Measurements from ENCODE around the gene ZNF428. TPM values are rescaled to one million over a fixed set of nuclear protein-coding genes. Genes with fewer than 3 reads are reported as not detected.

Gene ZNF428
- polyA plus RNA-seq, 3 donors: 3.8 to 5.6 (median 3.9) TPM

DNA sequence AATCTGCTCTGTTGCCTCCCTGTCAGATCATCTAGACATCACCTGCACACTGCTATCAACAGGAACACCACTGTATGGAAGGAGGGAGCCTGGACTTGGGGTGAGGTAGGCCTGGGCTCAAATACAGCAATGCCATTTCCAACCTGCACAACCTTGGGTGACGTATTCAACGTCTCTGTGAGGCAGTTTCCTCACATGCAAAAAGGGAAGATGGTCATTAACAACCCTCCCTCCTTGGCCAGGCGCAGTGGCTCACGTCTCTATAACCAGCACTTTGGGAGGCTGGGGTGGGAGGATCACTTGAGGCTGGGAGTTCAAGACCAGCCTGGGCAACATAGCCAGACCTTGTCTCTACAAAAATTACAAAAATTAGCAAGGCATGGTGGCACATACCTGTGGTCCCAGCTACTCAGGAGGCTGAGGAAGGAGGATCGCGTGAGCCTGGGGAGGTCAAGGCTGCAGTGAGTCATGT lies 57.2 kb downstream of the ZNF428 start:
- intact Hi-C loops (cut with micrococcal nuclease): no loop called here
- Mint-ChIP-seq H3K4me1 (peaks cover 43% of the 10 kb centered on the region), H3K27me3 (ENCODE audit: low read depth in 3 of 3) (peaks cover 0 to 4% (median 0%) of the 10 kb centered on the region in 3 donors), H3K27ac (peak overlapping the region; percentile 90 to 99 (median 96)), H3K9me3 (peaks cover 0 to 3% (median 0%) of the 10 kb centered on the region in 7 donors), H3K4me3 (peak overlapping the region; percentile 41 to 67), H3K36me3 (peaks cover 39 to 52% of the 10 kb centered on the region in 2 donors)
- Histone ChIP-seq H3K27me3 (ENCODE audit: control insufficient read depth in 2 of 2, insufficient read depth in 2 of 2, low read length in 2 of 2) (no peaks in the 10 kb centered on the region), H3K4me1 (ENCODE audit: control insufficient read depth in 1 of 2, insufficient read depth in 2 of 2, low read length in 2 of 2) (peaks cover 24 to 27% of the 10 kb centered on the region in 2 donors), H2AFZ (ENCODE audit: insufficient read depth, low read depth, low read length, poor library complexity, severe bottlenecking) (peak overlapping the region; percentile 51), H3K9me3 (replicated peaks in 1 of 2; ENCODE audit: control insufficient read depth in 1 of 2, insufficient read depth in 1 of 2, low read length in 2 of 2) (no peaks in the 10 kb centered on the region), H3K27ac (ENCODE audit: low read depth in 1 of 2, low read length in 2 of 2) (peak overlapping the region; percentile 94 to 98), H3K9ac (ENCODE audit: insufficient read depth, low read length, poor library complexity, severe bottlenecking) (peak overlapping the region; percentile 72), H3K4me3 (replicated peaks in 1 of 3; ENCODE audit: low read depth in 2 of 3, low read length in 3 of 3) (peak overlapping the region in 1 of 3 experiments; percentile 19), H4K20me1 (ENCODE audit: insufficient read depth, low read length) (no peaks in the 10 kb centered on the region), H3K36me3 (replicated peaks in 1 of 2; ENCODE audit: control insufficient read depth in 1 of 2, insufficient read depth in 2 of 2, low read length in 2 of 2) (peaks cover 8 to 32% of the 10 kb centered on the region in 2 donors), H3K79me2 (ENCODE audit: insufficient read depth, low read length) (peaks cover 21% of the 10 kb centered on the region), H3K4me2 (replicated peaks; ENCODE audit: extremely low read depth, low read length, poor library complexity, severe bottlenecking) (peak overlapping the region; percentile 30)
- DNase-seq: peak; percentile 75 to 89 (median 76)
- TF ChIP-seq, protein P1, sequence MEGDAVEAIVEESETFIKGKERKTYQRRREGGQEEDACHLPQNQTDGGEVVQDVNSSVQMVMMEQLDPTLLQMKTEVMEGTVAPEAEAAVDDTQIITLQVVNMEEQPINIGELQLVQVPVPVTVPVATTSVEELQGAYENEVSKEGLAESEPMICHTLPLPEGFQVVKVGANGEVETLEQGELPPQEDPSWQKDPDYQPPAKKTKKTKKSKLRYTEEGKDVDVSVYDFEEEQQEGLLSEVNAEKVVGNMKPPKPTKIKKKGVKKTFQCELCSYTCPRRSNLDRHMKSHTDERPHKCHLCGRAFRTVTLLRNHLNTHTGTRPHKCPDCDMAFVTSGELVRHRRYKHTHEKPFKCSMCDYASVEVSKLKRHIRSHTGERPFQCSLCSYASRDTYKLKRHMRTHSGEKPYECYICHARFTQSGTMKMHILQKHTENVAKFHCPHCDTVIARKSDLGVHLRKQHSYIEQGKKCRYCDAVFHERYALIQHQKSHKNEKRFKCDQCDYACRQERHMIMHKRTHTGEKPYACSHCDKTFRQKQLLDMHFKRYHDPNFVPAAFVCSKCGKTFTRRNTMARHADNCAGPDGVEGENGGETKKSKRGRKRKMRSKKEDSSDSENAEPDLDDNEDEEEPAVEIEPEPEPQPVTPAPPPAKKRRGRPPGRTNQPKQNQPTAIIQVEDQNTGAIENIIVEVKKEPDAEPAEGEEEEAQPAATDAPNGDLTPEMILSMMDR (IDR thresholded peaks at IDR 0.05): no peak
- WGBS (ENCODE audit: insufficient coverage): 0% methylated on average over 1 of the region's 6 CpGs

DNA sequence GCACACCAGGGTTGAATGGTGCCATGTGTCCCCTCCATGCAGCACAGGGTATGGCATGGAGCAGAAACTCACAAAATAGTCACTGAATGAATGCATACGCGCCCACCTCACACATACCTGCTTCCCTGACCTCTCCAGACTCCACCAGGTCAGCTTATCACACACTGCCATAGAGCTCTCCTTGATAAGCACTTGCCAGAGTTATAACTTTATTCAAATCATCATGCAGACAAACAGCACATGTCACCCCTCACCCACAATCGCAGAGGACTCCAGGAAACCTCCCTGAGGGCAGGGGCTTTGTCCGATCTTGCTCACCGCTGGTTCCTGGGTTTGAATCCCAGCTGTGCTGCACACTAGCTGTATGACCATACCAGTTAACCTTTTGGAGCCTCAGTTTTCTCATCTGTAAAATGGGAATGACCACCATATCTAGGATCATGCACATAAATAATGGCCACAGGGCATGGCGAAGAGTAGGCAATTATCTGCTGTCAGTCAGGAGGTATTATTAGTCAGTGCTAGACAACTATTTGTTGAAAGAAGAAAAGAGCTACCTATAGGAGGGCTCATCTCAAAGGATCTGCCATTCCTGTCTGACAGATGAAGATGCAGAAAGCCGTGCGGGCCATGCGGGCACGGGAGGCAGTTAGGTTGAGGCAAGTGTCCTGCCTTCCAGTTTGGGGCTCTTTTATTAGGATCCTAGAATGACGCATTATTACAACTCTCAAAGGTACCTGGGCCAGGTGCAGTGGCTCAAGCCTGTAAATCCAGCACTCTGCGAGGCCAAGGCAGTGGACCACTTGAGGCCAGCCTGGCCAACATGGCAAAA lies 58.1 kb downstream of the ZNF428 start:
- Histone ChIP-seq H3K27ac (ENCODE audit: low read depth in 1 of 2, low read length in 2 of 2) (peak overlapping the region; percentile 94 to 98), H3K27me3 (ENCODE audit: control insufficient read depth in 2 of 2, insufficient read depth in 2 of 2, low read length in 2 of 2) (no peaks in the 10 kb centered on the region), H3K4me1 (ENCODE audit: control insufficient read depth in 1 of 2, insufficient read depth in 2 of 2, low read length in 2 of 2) (peaks cover 24 to 27% of the 10 kb centered on the region in 2 donors), H3K36me3 (replicated peaks in 1 of 2; ENCODE audit: control insufficient read depth in 1 of 2, insufficient read depth in 2 of 2, low read length in 2 of 2) (peaks cover 9 to 40% of the 10 kb centered on the region in 2 donors), H3K9me3 (replicated peaks in 1 of 2; ENCODE audit: control insufficient read depth in 1 of 2, insufficient read depth in 1 of 2, low read length in 2 of 2) (no peaks in the 10 kb centered on the region), H3K79me2 (ENCODE audit: insufficient read depth, low read length) (peaks cover 21% of the 10 kb centered on the region), H2AFZ (ENCODE audit: insufficient read depth, low read depth, low read length, poor library complexity, severe bottlenecking) (no peak overlapping the region), H3K4me2 (replicated peaks; ENCODE audit: extremely low read depth, low read length, poor library complexity, severe bottlenecking) (no peak overlapping the region), H3K9ac (ENCODE audit: insufficient read depth, low read length, poor library complexity, severe bottlenecking) (peak overlapping the region; percentile 72), H3K4me3 (replicated peaks in 1 of 3; ENCODE audit: low read depth in 2 of 3, low read length in 3 of 3) (no peak overlapping the region), H4K20me1 (ENCODE audit: insufficient read depth, low read length) (no peaks in the 10 kb centered on the region)
- no peak overlapping the region for H3K4me3 Mint-ChIP-seq
- H3K27ac Mint-ChIP-seq: peak overlapping the region; percentile 47 to 99 (median 95)
- no peak for DNase-seq
- intact Hi-C loops (cut with micrococcal nuclease): no loop called here
- peaks cover 0 to 3% (median 0%) of the 10 kb centered on the region in 7 donors for H3K9me3 Mint-ChIP-seq
- TF ChIP-seq, protein P1 (IDR thresholded peaks at IDR 0.05): no peak
- H3K27me3 Mint-ChIP-seq (ENCODE audit: low read depth in 3 of 3): peaks cover 0 to 4% (median 0%) of the 10 kb centered on the region in 3 donors
- H3K36me3 Mint-ChIP-seq: peaks cover 37 to 54% of the 10 kb centered on the region in 2 donors
- peaks cover 43% of the 10 kb centered on the region for H3K4me1 Mint-ChIP-seq
- 95% methylated on average over 9 of the region's 12 CpGs for WGBS (ENCODE audit: insufficient coverage)
